HG02763 (cell line): ENCODE results near the gene NEB.
"Not testable (repeated sequence)": the region's sequence is repeated elsewhere in the genome, so short reads cannot be mapped to it uniquely, and the experiment has no call there.

Experiments used
- ATAC-seq: cut with Tn5 transposase; IDR thresholded peaks from one replicate; pipeline ENCODE4 v1.9.1; 2021; ENCODE audit warnings: mild to moderate bottlenecking, moderate library complexity; ENCODE audit not compliant: unreplicated experiment

Gene NEB

DNA sequence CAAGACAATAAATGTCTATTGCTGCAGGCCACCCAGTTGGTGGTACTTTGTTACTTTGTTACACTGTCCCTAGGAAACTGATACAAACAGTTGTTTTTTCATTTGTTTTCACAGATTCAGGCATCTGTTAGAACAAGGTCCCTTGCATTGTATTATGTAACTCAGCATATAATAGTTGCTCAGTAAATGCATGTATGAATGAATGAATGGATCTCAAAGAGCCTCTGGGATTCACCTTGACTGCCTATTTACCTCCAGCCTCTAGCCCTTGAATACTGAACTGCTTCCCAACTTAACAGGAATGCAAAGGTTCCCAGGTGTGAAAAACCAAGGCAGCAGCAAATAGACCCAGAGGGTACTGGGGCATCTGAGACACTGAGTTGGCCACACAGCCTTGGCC lies 27.4 kb upstream of the NEB start:
- no peak for ATAC-seq

DNA sequence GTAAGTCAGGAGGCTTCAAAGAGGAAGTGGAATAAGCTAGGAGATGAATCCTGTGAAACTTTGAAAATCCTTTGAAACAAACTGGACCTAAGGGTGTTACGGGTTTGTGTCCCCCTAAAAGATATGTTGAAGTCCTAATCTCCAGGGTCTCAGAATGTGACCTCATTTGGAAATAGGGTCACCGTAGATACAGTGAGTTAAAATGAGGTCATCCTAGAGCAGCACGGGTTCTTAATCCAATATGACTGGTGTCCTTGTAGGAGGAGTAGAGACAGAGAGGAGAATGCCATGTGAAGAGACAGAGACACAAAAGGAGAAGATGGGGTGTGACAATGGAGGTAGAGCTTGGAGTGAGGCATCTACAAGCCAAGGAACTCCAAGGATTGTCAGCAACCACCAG lies 26.9 kb upstream of the NEB start:
- ATAC-seq, result no peak

DNA sequence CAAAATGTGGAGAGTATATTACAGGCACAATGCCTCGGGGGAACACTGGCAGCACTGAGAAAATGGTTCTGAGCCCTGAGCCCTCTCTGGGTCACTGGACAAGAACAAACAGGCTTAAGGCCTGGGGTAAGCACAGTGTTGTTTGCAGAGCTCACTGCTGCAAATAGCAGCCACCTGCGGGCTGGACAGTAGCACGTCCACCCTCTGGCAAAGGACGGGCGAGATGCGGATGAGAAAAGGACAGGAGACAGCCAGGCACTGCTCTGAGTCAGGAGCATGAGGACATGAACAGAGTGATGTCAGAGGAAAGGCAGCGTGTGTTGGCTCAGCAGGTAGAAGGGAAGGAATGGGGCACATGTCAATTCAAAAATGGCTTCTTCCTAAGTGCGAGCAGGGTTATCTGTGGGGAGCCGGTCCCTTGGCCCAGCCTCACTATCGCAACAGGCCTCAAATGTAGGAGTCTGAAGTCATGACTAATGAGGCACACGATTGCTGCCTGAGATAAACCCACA lies 25.9 kb upstream of the NEB start:
- no peak for ATAC-seq

DNA sequence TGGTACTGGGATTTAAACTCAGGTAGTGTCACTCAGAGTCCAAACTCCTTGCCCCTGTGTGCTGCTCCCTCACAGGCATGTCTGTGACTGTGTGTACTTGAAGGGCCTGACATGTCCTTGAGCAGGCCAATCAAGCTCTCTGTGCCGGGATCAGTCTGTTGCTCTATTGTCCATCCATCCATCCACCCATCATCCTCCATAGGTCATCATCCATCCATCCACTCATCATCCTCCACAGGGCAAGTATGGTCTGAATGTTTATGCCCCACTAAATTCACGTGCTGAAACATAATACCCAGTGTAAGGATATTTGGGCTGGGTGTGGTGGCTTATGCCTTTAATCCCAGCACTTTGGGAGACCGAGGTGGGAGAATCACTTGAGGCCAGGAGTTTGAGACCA lies 24.5 kb upstream of the NEB start:
- no peak for ATAC-seq

DNA sequence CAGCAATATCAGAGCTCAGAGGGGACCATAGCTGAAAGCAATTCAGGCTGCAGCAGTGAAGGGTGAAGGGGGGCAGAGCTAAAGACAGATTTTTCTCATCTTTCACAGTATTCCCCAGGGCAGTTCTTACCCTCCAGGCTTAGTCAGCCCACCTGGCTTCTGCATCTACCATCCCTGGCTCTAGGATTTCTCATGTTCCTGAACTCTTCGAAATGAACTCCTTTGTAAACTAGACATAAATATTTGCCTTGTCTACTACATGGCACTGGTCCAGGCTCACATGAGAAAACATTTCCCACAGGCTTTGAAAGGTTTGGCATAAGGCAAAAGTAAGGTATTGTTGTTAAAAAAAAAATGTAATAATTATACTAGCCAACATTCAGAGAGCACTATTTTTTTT lies 23.6 kb upstream of the NEB start:
- no peak for ATAC-seq

DNA sequence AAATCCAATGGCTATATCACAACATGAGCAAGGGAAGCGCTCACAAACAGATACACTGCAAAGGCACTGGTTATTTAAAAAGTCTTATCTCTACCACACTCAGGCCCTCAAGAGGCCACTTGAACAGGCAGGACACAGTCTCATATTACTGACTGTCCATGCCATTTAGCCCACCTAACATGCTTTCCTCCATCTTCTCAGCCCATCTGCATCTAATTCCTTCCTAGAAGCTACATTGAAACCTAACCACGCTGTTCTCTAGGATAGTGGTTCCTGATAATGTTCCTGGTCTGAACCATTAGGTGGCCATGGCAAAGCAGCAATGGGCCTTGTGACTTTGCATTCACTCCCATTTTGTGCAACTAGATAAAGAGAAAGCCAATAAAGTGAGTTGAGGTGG lies 22.5 kb upstream of the NEB start:
- ATAC-seq, result no peak

DNA sequence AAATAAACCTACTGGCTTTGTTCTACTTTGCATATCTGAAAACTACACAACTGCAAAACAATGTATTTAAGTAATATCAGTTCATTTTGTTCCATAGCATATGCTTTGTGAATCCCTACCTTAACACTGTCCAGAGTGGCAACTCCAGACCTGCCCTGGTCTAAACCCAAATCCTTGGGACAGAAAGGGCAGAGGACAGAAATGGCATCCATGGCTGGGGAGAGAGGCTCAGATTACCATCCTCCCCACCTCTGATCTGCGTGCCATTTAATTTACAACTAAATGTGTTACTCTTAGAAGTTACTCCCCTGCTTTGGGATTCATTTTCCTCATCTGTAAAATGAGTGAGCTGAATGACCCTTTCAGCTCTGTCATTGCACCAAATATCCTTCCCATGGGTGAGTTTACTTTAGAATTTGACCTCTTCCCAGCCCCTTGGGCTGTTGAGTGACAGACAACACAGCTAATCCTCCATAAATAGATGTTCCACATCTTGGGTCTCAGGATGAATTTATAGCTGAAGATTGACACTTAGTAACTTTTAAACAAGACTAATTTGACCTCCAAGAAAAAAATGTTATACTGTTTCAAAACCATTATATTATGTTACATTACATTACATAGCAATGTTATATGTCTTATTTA lies 20.1 kb upstream of the NEB start:
- no peak for ATAC-seq

DNA sequence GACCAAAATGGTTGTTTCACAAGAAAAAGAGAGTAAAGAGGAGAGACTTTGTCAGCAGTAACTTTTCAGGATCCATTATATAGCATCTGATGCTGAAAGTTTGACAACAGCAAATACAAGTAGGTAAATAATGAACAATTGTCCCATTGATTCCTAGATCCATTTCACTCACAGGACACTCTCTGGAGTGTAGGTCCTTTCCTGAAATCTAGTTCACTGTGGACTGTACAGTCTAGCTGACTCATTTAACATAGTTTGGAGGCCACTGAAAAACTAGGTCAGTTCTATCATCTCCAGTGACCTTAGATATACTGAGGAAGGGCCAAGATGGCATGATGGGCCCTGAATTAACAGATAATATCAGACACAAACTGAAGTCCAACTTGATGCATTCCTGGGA lies 19.3 kb upstream of the NEB start:
- ATAC-seq, result no peak

DNA sequence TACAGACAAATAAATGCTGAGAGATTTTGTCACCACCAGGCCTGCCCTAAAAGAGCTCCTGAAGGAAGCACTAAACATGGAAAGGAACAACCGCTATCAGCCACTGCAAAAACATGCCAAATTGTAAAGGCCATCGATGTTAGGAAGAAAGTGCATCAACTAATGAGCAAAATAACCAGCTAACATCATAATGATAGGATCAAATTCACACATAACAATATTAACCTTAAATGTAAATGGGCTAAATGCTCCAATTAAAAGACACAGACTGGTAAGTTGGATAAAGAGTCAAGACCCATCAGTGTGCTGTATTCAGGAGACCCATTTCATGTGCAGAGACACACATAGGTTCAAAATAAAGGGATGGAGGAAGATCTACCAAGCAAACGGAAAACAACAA lies 11.0 kb upstream of the NEB start:
- ATAC-seq, result not testable (repeated sequence)

DNA sequence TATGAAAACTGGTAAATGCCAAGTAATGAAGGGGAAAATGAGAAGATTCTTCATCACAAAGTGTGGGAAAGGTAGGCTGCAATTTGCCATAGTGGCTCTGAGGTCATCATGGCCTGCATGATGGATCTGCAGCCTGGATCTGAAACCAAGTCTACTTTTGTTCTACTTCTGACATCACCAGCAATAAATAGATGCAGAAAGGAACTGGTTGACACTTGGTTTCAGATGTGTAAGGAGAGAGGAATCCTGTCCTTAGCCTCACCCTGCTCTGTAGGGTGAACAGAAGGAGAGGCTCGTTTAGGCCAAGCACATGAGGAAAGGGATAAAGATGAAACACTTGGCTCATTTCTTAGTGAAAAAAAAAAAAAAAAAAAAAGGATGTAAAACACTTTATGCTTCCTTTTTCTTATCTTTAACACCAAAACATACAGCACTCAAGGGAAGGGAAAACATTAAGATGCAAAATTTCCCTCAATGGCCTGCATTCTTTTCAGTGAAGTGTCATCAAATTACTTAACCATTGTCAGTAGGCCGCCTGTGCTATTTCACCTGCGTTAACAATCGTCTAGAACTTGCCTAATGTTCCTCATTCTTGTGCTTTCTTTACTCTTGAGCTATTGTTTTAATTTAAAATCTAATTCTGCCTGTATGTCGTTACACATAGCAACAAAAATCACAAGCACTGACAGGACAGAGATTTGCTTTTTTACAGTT lies 3.9 kb downstream of the NEB start:
- no peak for ATAC-seq

DNA sequence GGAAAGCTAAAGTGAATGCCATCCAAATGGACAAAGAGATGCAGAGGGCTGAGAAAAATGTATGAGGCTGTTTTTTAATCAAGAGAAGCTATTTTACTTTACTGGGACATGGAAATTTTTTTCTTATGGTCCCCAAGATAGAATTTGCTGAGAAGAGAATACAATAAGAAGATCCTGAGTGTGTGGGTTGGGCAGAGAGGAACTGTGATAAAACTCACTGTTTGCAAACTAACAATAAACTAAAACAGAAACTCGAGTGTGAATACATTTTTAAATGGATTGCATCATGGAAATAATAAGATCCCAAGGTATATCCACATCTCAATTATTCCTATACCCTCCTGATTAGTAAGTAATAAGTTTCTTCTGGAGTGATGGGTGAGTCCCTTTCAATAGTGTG lies 4.4 kb downstream of the NEB start:
- no peak for ATAC-seq

DNA sequence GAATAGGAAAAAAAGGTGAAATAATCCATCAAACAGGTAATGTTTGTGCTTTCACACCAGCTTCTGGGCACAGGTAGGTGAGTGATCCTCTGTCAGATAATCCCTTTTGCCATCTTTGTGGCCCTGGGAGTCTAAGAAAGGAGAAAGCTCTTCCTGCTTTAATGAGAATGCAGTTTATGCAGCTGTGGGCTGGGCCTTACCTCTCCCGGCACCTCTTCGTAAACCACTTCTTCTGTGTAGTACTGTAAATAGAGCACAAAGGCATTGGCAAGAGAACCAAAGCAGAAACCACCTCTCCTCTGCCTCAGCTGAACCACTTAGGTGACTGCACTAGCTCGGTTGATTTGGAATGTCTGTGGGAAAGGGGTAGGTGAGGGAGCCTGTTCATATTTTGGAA lies 4.9 kb downstream of the NEB start:
- ATAC-seq, result no peak

DNA sequence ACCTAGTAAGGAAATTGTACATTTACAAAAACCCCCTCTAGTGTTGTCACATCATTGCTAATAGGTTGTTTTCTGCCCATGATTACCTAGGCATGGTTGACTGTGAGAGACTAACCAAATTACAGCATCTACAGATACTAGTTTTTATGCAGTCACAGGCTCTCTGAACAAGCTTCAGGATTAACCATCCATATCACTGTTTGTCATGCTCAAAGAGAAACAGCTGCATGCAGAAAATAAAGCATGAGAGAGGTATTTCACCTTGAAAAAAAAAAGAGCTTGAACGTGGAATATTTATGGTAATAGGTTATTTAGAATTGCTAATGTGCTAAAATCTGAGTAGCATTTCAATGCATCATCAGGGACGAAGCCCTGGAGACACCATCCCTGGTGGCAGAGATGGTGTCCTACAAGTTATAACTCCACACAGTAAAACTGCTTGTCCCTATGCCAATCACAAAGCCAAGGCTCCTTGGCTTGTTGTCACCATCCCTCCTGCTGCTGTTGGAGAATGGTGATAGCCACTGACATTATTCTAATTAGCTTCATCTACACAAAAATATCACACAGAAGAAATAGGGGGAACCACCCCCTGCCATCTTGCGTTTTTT lies 5.4 kb downstream of the NEB start:
- ATAC-seq, result no peak

DNA sequence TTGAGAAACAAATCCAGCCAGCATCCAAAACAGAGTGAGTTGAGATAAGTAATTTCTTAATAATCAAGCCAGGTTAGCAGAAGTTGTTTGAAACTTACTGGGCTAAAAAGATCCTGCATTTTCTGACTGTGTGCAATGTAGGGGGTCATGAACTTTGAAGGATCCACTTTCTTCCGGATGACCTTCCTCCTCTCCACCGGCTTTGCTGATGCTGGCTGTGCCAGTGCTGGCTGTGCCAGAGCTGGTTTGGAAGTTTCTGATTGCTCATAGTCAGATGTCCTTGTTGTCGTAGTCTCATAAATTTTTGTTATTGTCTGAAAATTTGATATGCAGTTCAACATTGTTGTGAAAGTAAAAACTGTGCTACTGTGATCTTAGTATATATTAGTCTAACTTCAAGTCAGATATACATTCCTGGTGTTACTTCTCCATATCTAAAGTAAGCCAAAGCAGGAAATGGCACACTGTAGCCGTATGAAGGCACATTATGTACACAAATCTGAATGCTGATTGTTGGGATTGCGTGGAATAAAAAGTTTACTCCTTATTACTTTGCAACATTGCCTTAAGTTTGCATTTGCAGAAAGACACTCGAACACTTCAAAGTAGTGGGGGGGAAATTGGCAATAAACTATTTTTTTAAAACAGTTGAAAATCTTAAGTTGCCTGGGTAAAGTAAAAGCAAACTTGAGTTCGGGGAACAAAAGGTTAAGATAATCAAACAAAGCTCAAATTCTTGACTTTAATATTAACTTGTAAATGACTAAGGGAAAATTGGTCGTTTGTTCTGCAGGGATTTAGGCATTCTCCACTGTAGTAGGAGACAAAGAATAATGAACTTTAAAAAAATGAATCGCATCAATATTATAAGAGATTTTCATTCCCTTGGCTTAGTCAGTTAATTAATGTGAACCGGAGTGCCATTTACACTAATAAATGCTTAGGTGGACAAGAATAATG lies 6.4 kb downstream of the NEB start:
- no peak for ATAC-seq

DNA sequence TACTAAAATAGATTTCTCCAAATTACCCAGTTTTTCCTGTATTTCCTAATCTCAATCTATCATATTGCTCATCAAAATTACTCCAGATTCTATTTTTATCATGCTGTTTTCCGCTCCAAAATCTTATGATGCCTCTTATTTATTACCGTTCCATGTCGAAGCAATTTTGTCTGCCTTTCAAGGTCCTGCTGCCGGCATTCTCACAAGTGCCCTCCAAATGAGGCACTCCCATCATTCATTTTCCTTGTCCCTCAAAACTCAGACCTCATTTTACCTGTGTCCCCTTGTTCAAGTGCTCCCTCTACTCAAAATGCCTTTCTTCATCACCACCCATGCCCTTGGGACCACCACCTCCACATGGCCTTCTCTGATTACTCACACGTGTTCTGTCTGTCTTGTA lies 13.1 kb downstream of the NEB start:
- ATAC-seq, result no peak

DNA sequence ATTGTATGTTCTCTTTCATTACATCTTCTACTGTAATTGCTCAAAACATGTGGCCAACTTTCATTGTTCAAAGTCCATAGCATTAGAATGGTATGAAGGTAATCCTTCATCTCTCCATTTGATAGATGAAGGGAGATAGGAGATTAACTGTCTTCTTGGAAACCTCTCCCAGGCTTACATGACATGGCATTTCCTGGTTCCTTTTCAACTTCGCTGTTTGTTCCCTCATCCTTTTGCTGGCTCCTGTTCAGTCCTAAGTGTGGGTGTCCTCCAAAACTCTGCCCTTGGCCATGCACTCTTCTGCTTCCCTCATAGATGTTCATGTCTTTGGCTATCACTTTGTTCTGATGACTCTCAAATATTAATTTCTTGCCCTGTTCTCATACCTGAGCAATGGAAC lies 13.8 kb downstream of the NEB start:
- ATAC-seq, result no peak

DNA sequence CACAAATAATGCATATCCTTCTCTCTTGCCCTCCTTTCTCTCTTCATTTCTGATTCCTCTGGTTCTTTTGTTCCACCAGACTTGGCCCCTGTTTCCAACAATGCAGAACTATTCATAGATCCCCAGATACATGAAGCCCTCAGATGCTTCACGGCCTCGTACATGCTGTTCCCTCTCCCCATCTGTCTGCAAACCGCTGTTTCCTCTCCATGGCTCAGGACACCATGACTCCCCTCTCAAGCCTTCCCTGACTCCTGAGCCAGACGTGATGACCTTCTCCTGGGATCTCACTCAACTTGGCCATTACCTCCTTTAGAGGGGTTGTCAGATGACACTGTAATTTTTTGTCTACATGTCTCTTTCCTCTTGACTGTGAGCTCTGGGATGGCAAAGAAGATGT lies 15.5 kb downstream of the NEB start:
- no peak for ATAC-seq

DNA sequence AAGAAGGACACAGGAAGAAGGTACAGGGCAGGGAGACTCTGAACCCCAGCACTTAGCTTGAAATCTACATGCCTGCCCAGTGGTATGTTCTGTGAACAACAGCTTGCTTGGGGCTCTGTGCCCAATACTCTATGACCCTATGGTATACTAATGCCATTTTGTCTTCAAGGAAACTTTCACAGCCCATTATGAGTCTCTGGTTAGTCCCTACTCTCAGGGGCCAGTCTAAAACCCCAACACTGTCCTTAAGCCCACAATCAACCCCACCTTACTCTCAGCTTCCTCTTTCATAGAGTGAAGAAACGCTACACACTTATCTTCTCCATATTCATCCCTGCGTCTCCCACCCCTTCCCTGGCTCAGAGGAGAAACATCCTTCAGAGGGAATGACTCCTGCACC lies 16.0 kb downstream of the NEB start:
- no peak for ATAC-seq

DNA sequence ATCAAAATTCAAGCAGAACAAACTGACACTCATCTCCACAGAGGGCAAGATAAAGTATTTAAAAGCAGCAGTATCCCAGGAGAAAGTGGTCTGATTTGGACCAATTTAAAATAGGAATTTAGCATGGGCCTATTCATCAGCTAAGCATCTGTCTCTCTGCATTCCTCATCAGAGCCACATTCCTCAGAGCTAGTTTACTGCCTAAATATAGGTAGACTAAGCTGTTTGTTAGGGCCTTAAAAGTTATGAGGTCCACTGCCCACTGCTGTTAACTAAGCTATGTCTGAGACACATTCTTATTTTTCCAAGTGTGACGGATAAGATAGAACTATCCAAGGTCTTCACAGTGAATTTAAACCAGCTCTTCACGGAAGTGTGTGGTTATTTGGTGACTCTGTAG lies 17.6 kb downstream of the NEB start:
- no peak for ATAC-seq

DNA sequence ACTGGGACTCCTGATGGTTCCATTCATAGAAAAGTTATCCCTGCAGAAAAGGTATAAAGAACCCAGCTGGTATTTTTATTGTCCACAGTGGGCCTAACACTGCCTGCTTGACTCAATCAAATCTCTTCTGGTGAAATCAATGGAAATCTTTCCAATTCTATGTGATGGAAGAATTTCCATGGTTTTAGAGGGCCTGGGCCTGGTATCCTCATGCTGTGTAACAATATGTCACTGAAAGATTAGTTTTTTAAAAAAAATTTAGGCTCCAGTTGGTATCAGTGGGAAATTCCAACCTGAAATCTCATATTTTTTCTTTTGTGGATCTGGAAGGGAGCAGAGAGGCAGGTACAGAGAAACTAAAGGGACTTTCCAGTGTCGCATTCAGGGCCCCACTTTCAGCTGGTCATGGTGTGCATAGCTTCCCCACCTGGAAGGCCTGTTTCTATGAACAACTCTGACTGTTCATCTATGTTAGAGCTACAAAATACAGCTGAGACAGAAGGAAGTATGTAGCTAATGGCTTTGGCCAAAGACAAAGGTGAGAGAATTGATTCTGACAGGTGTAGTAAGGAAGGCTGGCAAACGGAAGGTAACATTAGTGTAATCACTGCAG lies 20.9 kb downstream of the NEB start:
- no peak for ATAC-seq

DNA sequence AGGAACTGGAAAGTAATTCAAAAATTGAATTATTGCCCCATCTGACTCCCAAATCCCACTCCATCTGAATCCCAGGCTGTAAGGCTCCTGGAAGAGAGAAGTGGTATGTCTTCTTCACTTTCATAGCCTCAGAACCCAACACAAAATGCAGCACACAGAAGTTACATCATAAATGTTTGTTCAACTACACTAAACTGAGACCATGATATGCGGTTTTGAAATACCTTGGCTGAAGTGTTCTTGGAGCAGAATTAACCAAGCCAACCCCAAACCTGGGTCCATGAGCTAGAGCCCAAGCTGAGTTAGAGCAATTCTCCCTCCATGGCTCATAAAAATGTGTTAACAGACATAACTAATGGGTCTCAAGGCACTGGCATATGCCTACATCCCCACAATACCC lies 23.3 kb downstream of the NEB start:
- no peak for ATAC-seq
